ENCODE data around the gene AQP9.

AQP9 gene

DNA sequence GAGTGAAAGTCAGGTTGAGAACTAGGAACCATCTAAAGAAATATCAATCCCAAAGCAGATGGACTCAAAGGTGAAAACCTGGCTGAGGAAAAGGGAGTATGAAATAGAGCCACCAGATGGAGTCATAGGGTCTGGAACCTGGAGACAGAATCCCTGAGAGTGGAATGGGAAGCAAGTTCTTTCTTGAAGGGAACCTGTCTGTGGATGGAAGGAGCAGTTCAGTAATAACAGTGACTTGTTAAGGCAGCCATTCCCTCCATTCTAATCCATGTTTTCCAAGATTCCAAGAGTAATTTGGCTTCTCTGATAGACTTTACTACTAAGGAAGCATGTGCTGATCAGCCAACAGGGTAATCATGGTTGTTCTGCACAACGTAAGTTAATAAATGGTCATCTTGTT, 22.5 kb upstream of the AQP9 start:
- no peak overlapping the region for H3K27ac ChIP-seq (ENCODE audit: low read depth, low read length)
- H3K4me1 ChIP-seq (ENCODE audit: control insufficient read depth, insufficient read depth, low read length): peaks cover 9% of the 10 kb centered on the region

DNA sequence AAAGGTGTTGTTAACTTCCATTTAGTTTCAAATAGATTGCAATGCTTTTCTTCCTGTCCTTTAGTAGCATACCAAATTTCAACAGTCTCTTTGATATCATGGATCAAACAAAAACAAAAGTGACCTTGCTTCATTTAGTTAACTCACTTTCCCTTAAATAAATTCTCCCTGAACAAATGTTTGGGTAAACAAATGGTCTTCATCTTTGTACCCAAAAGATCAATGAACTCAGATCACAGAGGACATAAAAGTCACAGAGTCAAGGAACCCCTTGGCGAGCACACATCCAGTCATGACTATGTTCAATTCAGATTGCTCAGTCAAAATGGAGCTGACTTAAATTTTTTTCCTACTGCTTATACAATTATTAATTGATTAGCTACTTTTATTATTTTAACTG, 20.6 kb upstream of the AQP9 start:
- H3K4me1 ChIP-seq (ENCODE audit: control insufficient read depth, insufficient read depth, low read length): peaks cover 10% of the 10 kb centered on the region
- no peaks in the 10 kb centered on the region for H3K9me3 ChIP-seq (ENCODE audit: control insufficient read depth, insufficient read depth, low read length)
- H3K9ac ChIP-seq (ENCODE audit: low read depth, low read length): no peak overlapping the region
- H3K36me3 ChIP-seq (ENCODE audit: control insufficient read depth, insufficient read depth, low read length): no peaks in the 10 kb centered on the region
- no peak overlapping the region for H3K4me3 ChIP-seq (ENCODE audit: low read depth, low read length)
- no peak overlapping the region for H3K27ac ChIP-seq (ENCODE audit: low read depth, low read length)
- no peaks in the 10 kb centered on the region for H3K27me3 ChIP-seq (ENCODE audit: control insufficient read depth, insufficient read depth, low read length)

More for the DNA sequence above, 22.5 kb upstream of the AQP9 start:
- no peaks in the 10 kb centered on the region for H3K9me3 ChIP-seq (ENCODE audit: control insufficient read depth, insufficient read depth, low read length)
- H3K9ac ChIP-seq (ENCODE audit: low read depth, low read length): no peak overlapping the region
- no peak overlapping the region for H3K4me3 ChIP-seq (ENCODE audit: low read depth, low read length)
- H3K27me3 ChIP-seq (ENCODE audit: control insufficient read depth, insufficient read depth, low read length): no peaks in the 10 kb centered on the region
- no peaks in the 10 kb centered on the region for H3K36me3 ChIP-seq (ENCODE audit: control insufficient read depth, insufficient read depth, low read length)

DNA sequence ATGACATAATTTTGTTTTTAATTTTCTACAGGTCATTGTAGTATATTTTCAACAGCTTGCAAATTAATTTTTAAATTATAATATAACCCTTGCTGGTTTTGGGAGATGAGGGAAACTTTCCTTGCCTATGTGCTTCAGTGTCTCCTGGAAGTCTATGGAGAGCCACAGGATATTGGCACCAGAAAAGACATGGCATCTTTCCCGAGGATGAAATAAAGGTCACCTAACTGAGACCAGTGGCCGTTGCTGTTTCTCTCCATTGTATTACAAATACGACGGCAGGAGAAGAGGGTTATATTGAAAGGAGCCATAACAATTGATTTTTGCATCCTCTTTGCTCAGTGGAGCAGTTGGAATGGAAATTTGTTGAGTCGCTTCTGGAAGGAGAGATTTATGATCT, 19.9 kb upstream of the AQP9 start:
- Histone ChIP-seq H3K9me3 (ENCODE audit: control insufficient read depth, insufficient read depth, low read length) (no peaks in the 10 kb centered on the region), H3K27me3 (ENCODE audit: control insufficient read depth, insufficient read depth, low read length) (no peaks in the 10 kb centered on the region), H3K4me1 (ENCODE audit: control insufficient read depth, insufficient read depth, low read length) (peaks cover 16% of the 10 kb centered on the region)

DNA sequence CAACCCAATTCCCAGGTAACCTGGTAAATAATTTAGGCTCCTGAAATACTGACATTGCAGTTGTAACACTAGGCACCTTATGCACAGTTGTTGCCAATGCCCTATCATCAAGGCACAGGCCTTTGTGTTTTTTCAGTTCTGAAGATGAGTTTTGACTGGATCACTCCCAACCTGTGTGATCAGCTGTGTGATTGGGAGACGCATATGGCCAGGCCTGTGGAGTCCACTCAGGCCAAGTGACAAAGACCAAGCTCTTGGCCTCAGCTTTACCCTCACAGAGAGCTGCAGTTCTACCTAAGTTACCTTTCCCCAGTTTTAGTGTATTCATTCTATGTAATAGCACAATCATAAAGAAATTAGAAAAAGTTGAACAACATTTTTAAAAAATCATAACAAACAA, 19.2 kb upstream of the AQP9 start:
- Histone ChIP-seq H3K27ac (ENCODE audit: low read depth, low read length) (no peak overlapping the region), H3K9ac (ENCODE audit: low read depth, low read length) (no peak overlapping the region), H3K36me3 (ENCODE audit: control insufficient read depth, insufficient read depth, low read length) (no peaks in the 10 kb centered on the region), H3K4me1 (ENCODE audit: control insufficient read depth, insufficient read depth, low read length) (peaks cover 16% of the 10 kb centered on the region), H3K27me3 (ENCODE audit: control insufficient read depth, insufficient read depth, low read length) (no peaks in the 10 kb centered on the region), H3K9me3 (ENCODE audit: control insufficient read depth, insufficient read depth, low read length) (no peaks in the 10 kb centered on the region), H3K4me3 (ENCODE audit: low read depth, low read length) (no peak overlapping the region)

More for the DNA sequence above, 19.9 kb upstream of the AQP9 start:
- no peaks in the 10 kb centered on the region for H3K36me3 ChIP-seq (ENCODE audit: control insufficient read depth, insufficient read depth, low read length)
- H3K27ac ChIP-seq (ENCODE audit: low read depth, low read length): no peak overlapping the region
- no peak overlapping the region for H3K9ac ChIP-seq (ENCODE audit: low read depth, low read length)
- no peak overlapping the region for H3K4me3 ChIP-seq (ENCODE audit: low read depth, low read length)

DNA sequence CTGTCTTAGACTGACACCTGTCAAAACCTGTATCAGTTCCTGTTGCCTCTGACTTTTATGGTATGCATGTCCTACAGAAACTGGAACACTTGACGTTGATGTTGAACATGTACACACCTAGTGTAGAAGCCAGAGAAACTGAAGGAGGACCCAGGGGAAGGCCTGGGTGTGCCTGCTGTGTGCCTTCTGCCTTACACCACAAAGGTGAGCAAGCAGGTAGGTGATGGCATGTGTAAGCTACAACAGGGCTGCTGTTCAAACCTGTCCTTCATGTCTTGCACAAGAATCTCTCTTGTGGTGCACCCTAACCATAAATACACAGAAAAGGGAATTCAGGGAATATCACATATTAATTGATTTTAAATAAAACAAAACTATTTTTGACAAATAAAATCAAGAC, 13.6 kb upstream of the AQP9 start:
- H3K9ac ChIP-seq (ENCODE audit: low read depth, low read length): no peak overlapping the region
- H3K27ac ChIP-seq (ENCODE audit: low read depth, low read length): no peak overlapping the region
- H3K9me3 ChIP-seq (ENCODE audit: control insufficient read depth, insufficient read depth, low read length): peaks cover 3% of the 10 kb centered on the region
- H3K27me3 ChIP-seq (ENCODE audit: control insufficient read depth, insufficient read depth, low read length): no peaks in the 10 kb centered on the region
- 0 out of 2 replicates have a peak, but pooled peaks cover 7% of the 10 kb centered on the region for H3K4me1 ChIP-seq (ENCODE audit: control insufficient read depth, insufficient read depth, low read length)
- no peaks in the 10 kb centered on the region for H3K36me3 ChIP-seq (ENCODE audit: control insufficient read depth, insufficient read depth, low read length)
- no peak overlapping the region for H3K4me3 ChIP-seq (ENCODE audit: low read depth, low read length)

DNA sequence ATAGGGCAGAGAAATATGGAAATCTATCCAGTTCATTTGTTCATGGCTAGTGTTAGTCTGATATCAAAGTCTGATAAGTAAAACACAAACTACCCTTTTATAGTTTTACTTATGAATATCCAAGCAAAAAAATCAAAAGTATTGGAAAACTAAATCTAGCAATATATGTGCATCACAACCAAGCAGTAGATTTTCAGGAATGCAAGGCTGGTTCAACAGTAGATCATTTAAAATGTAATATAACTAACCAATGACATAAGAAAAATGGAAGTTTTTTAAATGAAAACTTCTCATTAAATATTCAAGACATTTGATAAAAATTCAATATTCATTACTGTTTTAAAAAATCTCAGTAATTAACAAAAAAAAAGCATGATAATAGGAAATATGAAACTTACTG, 12.8 kb upstream of the AQP9 start:
- Histone ChIP-seq H3K27me3 (ENCODE audit: control insufficient read depth, insufficient read depth, low read length) (no peaks in the 10 kb centered on the region), H3K4me1 (ENCODE audit: control insufficient read depth, insufficient read depth, low read length) (0 out of 2 replicates have a peak, but pooled peaks cover 7% of the 10 kb centered on the region), H3K27ac (ENCODE audit: low read depth, low read length) (no peak overlapping the region), H3K4me3 (ENCODE audit: low read depth, low read length) (no peak overlapping the region), H3K9me3 (ENCODE audit: control insufficient read depth, insufficient read depth, low read length) (peaks cover 3% of the 10 kb centered on the region), H3K36me3 (ENCODE audit: control insufficient read depth, insufficient read depth, low read length) (no peaks in the 10 kb centered on the region), H3K9ac (ENCODE audit: low read depth, low read length) (no peak overlapping the region)

DNA sequence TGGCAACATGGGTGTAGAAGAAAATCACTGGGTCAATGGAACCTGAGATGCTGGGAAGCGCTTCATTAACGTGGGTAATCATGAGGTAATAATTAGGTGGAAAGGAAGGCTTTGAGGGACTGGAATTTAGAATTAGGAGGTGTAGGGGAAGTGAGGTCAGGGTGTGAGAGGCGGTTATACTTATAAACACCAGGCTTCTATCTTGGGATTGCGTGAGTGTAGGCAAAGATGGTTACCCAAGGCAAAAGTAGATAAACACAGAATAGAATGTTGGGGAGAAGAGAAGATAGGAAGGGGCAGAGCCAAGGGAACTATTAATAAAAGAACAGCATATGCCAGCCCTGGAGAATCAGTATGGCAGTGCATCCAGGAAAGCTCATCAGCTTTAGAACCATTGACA, 3.3 kb upstream of the AQP9 start:
- no peaks in the 10 kb centered on the region for H3K9me3 ChIP-seq (ENCODE audit: control insufficient read depth, insufficient read depth, low read length)
- H3K27ac ChIP-seq (ENCODE audit: low read depth, low read length): no peak overlapping the region
- no peaks in the 10 kb centered on the region for H3K36me3 ChIP-seq (ENCODE audit: control insufficient read depth, insufficient read depth, low read length)
- H3K27me3 ChIP-seq (ENCODE audit: control insufficient read depth, insufficient read depth, low read length): no peaks in the 10 kb centered on the region
- H3K4me3 ChIP-seq (ENCODE audit: low read depth, low read length): no peak overlapping the region
- peaks cover 12% of the 10 kb centered on the region for H3K4me1 ChIP-seq (ENCODE audit: control insufficient read depth, insufficient read depth, low read length)
- no peak overlapping the region for H3K9ac ChIP-seq (ENCODE audit: low read depth, low read length)

DNA sequence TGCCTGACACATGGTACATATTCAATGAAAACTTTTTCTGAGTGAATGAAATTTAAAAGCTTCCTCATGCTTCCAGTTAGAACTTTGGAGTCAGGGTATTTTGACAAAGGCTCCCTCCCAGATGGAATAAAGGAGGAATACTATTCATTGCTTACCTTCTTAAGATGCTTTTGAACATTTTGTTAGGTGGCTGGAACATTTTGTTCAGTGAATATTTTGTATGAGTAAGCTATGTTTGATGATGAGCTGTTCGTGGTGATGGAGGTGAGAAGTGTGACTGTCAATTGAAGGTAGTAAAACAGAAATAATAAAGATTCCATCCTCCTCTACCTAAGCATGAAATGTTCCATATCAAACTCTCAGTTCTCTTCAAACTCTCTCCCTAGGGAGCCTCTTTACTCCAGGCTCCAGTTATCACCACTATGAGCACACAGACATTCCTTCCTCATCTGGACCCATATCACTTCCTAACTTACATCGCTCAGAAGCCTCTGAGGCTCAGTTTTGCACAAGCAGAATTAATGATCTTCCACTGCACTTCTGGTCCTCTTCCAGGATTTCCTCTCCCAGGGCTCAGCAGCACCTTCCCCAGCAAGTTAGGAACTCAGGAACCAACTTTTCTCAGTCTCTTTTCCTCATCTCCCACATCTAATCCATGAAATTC, 2.5 kb upstream of the AQP9 start:
- Histone ChIP-seq H3K4me1 (ENCODE audit: control insufficient read depth, insufficient read depth, low read length) (peaks cover 12% of the 10 kb centered on the region), H3K27ac (ENCODE audit: low read depth, low read length) (no peak overlapping the region), H3K9ac (ENCODE audit: low read depth, low read length) (no peak overlapping the region), H3K36me3 (ENCODE audit: control insufficient read depth, insufficient read depth, low read length) (no peaks in the 10 kb centered on the region), H3K9me3 (ENCODE audit: control insufficient read depth, insufficient read depth, low read length) (no peaks in the 10 kb centered on the region), H3K27me3 (ENCODE audit: control insufficient read depth, insufficient read depth, low read length) (no peaks in the 10 kb centered on the region), H3K4me3 (ENCODE audit: low read depth, low read length) (no peak overlapping the region)

DNA sequence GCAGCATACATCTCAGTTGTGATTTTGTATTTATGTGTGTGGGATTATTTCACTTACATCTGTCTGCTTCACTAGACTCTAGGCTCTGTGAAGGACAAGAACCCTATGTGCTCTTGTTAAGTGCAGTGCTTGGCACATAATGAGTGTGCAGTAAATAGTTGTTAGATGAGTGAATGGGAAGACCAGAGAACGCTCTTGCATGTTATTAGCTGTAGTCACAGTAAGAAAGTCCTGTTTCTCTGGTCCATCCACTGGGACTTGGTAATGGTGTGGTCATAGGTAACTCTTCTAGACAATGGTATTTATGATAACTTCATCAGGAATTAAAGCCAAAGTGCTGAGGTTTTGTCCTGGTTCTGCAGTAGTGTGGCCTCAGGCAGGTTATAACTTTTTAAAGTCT, 1.4 kb upstream of the AQP9 start:
- Histone ChIP-seq H3K4me3 (ENCODE audit: low read depth, low read length) (no peak overlapping the region), H3K27me3 (ENCODE audit: control insufficient read depth, insufficient read depth, low read length) (no peaks in the 10 kb centered on the region), H3K9ac (ENCODE audit: low read depth, low read length) (no peak overlapping the region), H3K4me1 (ENCODE audit: control insufficient read depth, insufficient read depth, low read length) (peaks cover 12% of the 10 kb centered on the region), H3K27ac (ENCODE audit: low read depth, low read length) (no peak overlapping the region), H3K36me3 (ENCODE audit: control insufficient read depth, insufficient read depth, low read length) (no peaks in the 10 kb centered on the region), H3K9me3 (ENCODE audit: control insufficient read depth, insufficient read depth, low read length) (no peaks in the 10 kb centered on the region)

DNA sequence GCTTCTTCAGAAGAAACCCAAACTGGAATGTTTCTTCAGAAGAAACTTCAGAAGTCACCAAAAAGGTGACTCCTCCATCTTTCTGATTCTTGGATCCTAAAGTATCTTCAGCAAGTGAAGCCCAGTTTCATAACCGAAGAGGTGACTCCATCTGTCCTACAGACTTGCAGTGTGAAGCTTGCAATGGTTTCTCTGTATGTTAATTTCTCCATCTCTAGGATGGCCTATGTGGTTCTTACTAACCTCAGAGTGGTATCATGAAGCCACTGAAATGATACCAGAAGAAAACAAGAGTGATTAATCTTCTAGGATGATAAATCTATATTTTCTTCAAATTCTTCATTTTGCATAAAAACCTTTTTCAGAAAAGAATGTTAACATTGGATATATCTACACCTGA, 495 bp upstream of the AQP9 start:
- H3K4me1 ChIP-seq (ENCODE audit: control insufficient read depth, insufficient read depth, low read length): peaks cover 12% of the 10 kb centered on the region
- no peaks in the 10 kb centered on the region for H3K36me3 ChIP-seq (ENCODE audit: control insufficient read depth, insufficient read depth, low read length)
- no peak overlapping the region for H3K27ac ChIP-seq (ENCODE audit: low read depth, low read length)
- H3K27me3 ChIP-seq (ENCODE audit: control insufficient read depth, insufficient read depth, low read length): no peaks in the 10 kb centered on the region
- no peaks in the 10 kb centered on the region for H3K9me3 ChIP-seq (ENCODE audit: control insufficient read depth, insufficient read depth, low read length)
- H3K9ac ChIP-seq (ENCODE audit: low read depth, low read length): no peak overlapping the region
- no peak overlapping the region for H3K4me3 ChIP-seq (ENCODE audit: low read depth, low read length)

DNA sequence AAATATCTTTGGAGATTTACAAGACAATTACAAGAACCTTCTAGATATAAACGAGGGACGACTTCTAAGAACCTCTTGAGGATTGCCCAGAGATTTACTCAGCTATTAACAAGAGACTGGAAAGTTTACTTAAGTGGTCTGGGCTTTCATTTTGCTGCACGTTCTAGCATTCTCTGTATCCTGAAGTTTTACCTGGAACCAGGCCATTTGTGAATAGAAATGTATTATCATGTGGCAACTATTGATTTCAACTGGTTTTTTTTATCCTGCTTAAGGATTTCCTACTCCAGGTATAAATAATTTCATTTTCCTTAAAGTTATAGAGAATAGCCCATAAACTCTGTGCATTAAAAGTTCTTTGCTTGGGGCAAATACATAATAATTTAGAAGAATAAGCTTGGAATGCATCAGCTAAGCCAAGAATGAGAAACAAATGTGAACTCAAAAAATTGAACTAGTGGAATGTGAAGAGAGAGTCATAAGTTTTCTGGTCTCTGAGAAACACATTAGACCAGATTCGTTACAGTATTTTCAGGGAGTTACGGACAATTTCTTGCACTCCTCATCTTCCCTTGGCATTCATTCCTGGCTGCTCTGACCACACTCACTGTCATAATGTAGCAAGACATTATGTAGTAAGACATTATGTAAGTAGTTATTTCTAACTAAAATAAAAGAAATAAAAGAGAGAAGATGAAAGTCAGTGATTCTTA, 1.3 kb downstream of the AQP9 start:
- Histone ChIP-seq H3K4me3 (ENCODE audit: low read depth, low read length) (no peak overlapping the region), H3K9ac (ENCODE audit: low read depth, low read length) (no peak overlapping the region), H3K27ac (ENCODE audit: low read depth, low read length) (no peak overlapping the region)

More for the DNA sequence above, 1.3 kb downstream of the AQP9 start:
- no peaks in the 10 kb centered on the region for H3K9me3 ChIP-seq (ENCODE audit: control insufficient read depth, insufficient read depth, low read length)
- no peaks in the 10 kb centered on the region for H3K36me3 ChIP-seq (ENCODE audit: control insufficient read depth, insufficient read depth, low read length)
- H3K4me1 ChIP-seq (ENCODE audit: control insufficient read depth, insufficient read depth, low read length): peaks cover 12% of the 10 kb centered on the region
- no peaks in the 10 kb centered on the region for H3K27me3 ChIP-seq (ENCODE audit: control insufficient read depth, insufficient read depth, low read length)

All from HUES48 (cell line).